Esophagus squamous epithelium (tissue), 5 donors: ENCODE data around the gene KRABD2.
"Not testable (repeated sequence)": the region's sequence is repeated elsewhere in the genome, so short reads cannot be mapped to it uniquely, and the experiment has no call there.

Experiments
- DNase-seq: peaks from one replicate; lab custom pipeline; 2025; lab: John Stamatoyannopoulos, UW
- H3K27ac ChIP-seq, 4 donors: fragments of 200-600 bp; sonication (generic); one replicate each; pipeline ENCODE4 v1.5.1; 2016 to 2019; ENCODE audit warnings: mild to moderate bottlenecking in 1 of 4
- H3K27me3 ChIP-seq, 4 donors: fragments of 200-600 bp; sonication (generic); 1 replicate in 3 of 4; 2 replicates in 1 of 4; pipeline versions ENCODE4 v1.5.1 to v1.6.0; 2017 to 2021; ENCODE audit warnings: antibody characterized with exemption in 1 of 4
- H3K36me3 ChIP-seq, 3 donors: fragments of 200-600 bp; sonication (generic); one replicate each; pipeline ENCODE4 v1.5.1; 2016 to 2019
- H3K4me1 ChIP-seq, 3 donors: fragments of 200-600 bp; sonication (generic); one replicate each; pipeline ENCODE4 v1.5.1; 2017 to 2019
- H3K4me3 ChIP-seq, 4 donors: fragments of 200-600 bp; sonication (generic); 1 replicate in 3 of 4; 2 replicates in 1 of 4; pipeline ENCODE4 v1.5.1; 2016 to 2019; ENCODE audit warnings: mild to moderate bottlenecking in 2 of 4, moderate library complexity in 1 of 4
- H3K9me3 ChIP-seq, 3 donors: fragments of 200-600 bp; sonication (generic); one replicate each; pipeline ENCODE4 v1.5.1; 2016 to 2019
- CTCF ChIP-seq, 6 experiments: fragments of 450-650 bp in 4 of 6; fragments of 200-600 bp in 2 of 6; sonication (generic) in 2 of 6; IDR thresholded peaks; one replicate each; pipeline ENCODE4 v1.5.1; 2016 to 2019; ENCODE audit warnings: antibody characterized with exemption in 6 of 6, mild to moderate bottlenecking in 4 of 6, moderate library complexity in 4 of 6
- POLR2A ChIP-seq, 4 donors: fragments of 450-650 bp; IDR thresholded peaks; one replicate each; pipeline ENCODE4 v1.6.1; 2017; ENCODE audit warnings: antibody characterized with exemption in 4 of 4, mild to moderate bottlenecking in 4 of 4, moderate library complexity in 3 of 4
- WGBS, 2 donors: methylation state at CpG; one replicate each; pipeline ENCODE4 v1.1.5; 2018; 5-methylcytosine and 5-hydroxymethylcytosine counted together
- intact Hi-C: fragments of 100-400 bp; cut with DNase I; formaldehyde crosslinking; loops from one replicate; pipeline ENCODE4 v1.15.0; 2022
- donor health status: DM: yes; HTN: yes; CAD: no.

Gene KRABD2

GRCh38 chr17:8359769-8360168, 16.7 kb downstream of the KRABD2 start:
- 46 to 50% methylated on average over 5 of the region's 5 CpGs for WGBS, 2 donors
- no peak for TF ChIP-seq POLR2A (IDR thresholded peaks at IDR 0.05)
- TF ChIP-seq CTCF (IDR thresholded peaks at IDR 0.05) = no peak
- Histone ChIP-seq H3K4me1 (peaks cover 0 to 11% (median 2%) of the 10 kb centered on the region in 3 donors), H3K9me3 (no peaks in the 10 kb centered on the region), H3K36me3 (peaks cover 0 to 8% (median 0%) of the 10 kb centered on the region in 3 donors), H3K27ac (peak overlapping the region in 3 of 4 donors; percentile 36 to 71 (median 45)), H3K27me3 (no peaks in the 10 kb centered on the region), H3K4me3 (no peak overlapping the region)
- intact Hi-C loops = no loop called here
- no peak for DNase-seq

- Histone ChIP-seq H3K4me1 (peaks cover 0 to 11% (median 2%) of the 10 kb centered on the region in 3 donors), H3K4me3 (no peak overlapping the region), H3K27ac (no peak overlapping the region), H3K36me3 (no peaks in the 10 kb centered on the region), H3K9me3 (no peaks in the 10 kb centered on the region), H3K27me3 (no peaks in the 10 kb centered on the region)
- no peak for TF ChIP-seq POLR2A (IDR thresholded peaks at IDR 0.05)
- TF ChIP-seq CTCF (IDR thresholded peaks at IDR 0.05) = no peak
- no peak for DNase-seq
- intact Hi-C loops = no loop called here
- WGBS, 2 donors = 94 to 95% methylated on average over 3 of the region's 3 CpGs
Observed at GRCh38 chr17:8357910-8358309, 18.6 kb downstream of the KRABD2 start.

- intact Hi-C loops = no loop called here
- Histone ChIP-seq H3K4me1 (no peaks in the 10 kb centered on the region), H3K27me3 (no peaks in the 10 kb centered on the region), H3K27ac (no peak overlapping the region), H3K4me3 (no peak overlapping the region), H3K9me3 (no peaks in the 10 kb centered on the region), H3K36me3 (no peaks in the 10 kb centered on the region)
- TF ChIP-seq POLR2A (IDR thresholded peaks at IDR 0.05) (no peak), CTCF (IDR thresholded peaks at IDR 0.05) (no peak)
- DNase-seq = no peak
- 55 to 60% methylated on average over 8 of the region's 8 CpGs for WGBS, 2 donors
Observed at GRCh38 chr17:8354236-8354635, 22.3 kb downstream of the KRABD2 start.

- Histone ChIP-seq H3K27ac (no peak overlapping the region), H3K27me3 (no peaks in the 10 kb centered on the region), H3K4me1 (no peaks in the 10 kb centered on the region), H3K9me3 (no peaks in the 10 kb centered on the region), H3K4me3 (no peak overlapping the region), H3K36me3 (no peaks in the 10 kb centered on the region)
- TF ChIP-seq POLR2A (IDR thresholded peaks at IDR 0.05) (no peak), CTCF (IDR thresholded peaks at IDR 0.05) (no peak)
- intact Hi-C loops = no loop called here
- 70 to 74% methylated on average over 7 of the region's 7 CpGs for WGBS, 2 donors
- DNase-seq = no peak
Observed at GRCh38 chr17:8353736-8354135, 22.8 kb downstream of the KRABD2 start.

- no peak for DNase-seq
- peaks cover 4 to 34% (median 9%) of the 10 kb centered on the region in 3 donors for H3K4me1 ChIP-seq
- no peaks in the 10 kb centered on the region for H3K9me3 ChIP-seq
- no peak overlapping the region for H3K27ac ChIP-seq
- intact Hi-C loops = no loop called here
- no peaks in the 10 kb centered on the region for H3K36me3 ChIP-seq
- no peak overlapping the region for H3K4me3 ChIP-seq
- no peak for TF ChIP-seq POLR2A (IDR thresholded peaks at IDR 0.05)
- TF ChIP-seq CTCF (IDR thresholded peaks at IDR 0.05) = no peak
- peaks cover 0 to 21% (median 0%) of the 10 kb centered on the region in 4 donors for H3K27me3 ChIP-seq
- 54 to 55% methylated on average over 7 of the region's 7 CpGs for WGBS, 2 donors
Observed at GRCh38 chr17:8350339-8350738, 26.2 kb downstream of the KRABD2 start.

- H3K27ac ChIP-seq, H3K36me3 ChIP-seq, H3K4me3 ChIP-seq, H3K9me3 ChIP-seq, intact Hi-C loops, DNase-seq: not testable (repeated sequence)
- WGBS, 2 donors = no CpG with 5 or more reads among the region's 25 CpGs
- H3K4me1 ChIP-seq = peaks cover 9 to 46% (median 9%) of the 10 kb centered on the region in 3 donors
- H3K27me3 ChIP-seq = peaks cover 0 to 21% (median 0%) of the 10 kb centered on the region in 4 donors
Observed at GRCh38 chr17:8347001-8347400, 29.5 kb downstream of the KRABD2 start.
